BLaER1 (cell line): Measurements from ENCODE around the gene USP5.

ENCODE experiments used
- H3K27ac ChIP-seq: shearing (Covaris generic); formaldehyde crosslinking; 2 replicates; pipeline ENCODE4 v1.8.1; 2022
- H3K27me3 ChIP-seq: shearing (Covaris generic); formaldehyde crosslinking; 2 replicates; pipeline ENCODE4 v1.8.1; 2022
- H3K36me3 ChIP-seq: shearing (Covaris generic); formaldehyde crosslinking; 2 replicates; pipeline ENCODE4 v1.8.1; 2022
- H3K4me1 ChIP-seq: shearing (Covaris generic); formaldehyde crosslinking; 2 replicates; pipeline ENCODE4 v1.8.1; 2022
- H3K4me2 ChIP-seq: shearing (Covaris generic); formaldehyde crosslinking; 2 replicates; pipeline ENCODE4 v1.8.1; 2022
- H3K4me3 ChIP-seq: shearing (Covaris generic); formaldehyde crosslinking; 2 replicates; pipeline ENCODE4 v1.8.1; 2022
- H3K9ac ChIP-seq: shearing (Covaris generic); formaldehyde crosslinking; 2 replicates; pipeline ENCODE4 v1.8.1; 2022
- H3K9me3 ChIP-seq: shearing (Covaris generic); formaldehyde crosslinking; 2 replicates; pipeline ENCODE4 v1.8.1; 2022
- H4K20me1 ChIP-seq: shearing (Covaris generic); formaldehyde crosslinking; 2 replicates; pipeline ENCODE4 v1.8.1; 2022
- Cebpa-rat ChIP-seq: shearing (Covaris generic); IDR thresholded peaks from 2 replicates; pipeline ENCODE4 v1.8.1; 2022

The USP5 gene

GRCh38 chr12:6830999-6831398 lies 21.0 kb upstream of the USP5 start:
- Histone ChIP-seq H3K9me3 (no peaks in the 10 kb centered on the region), H3K9ac (no peak overlapping the region), H4K20me1 (peaks cover 55% of the 10 kb centered on the region), H3K4me3 (no peak overlapping the region), H3K36me3 (no peaks in the 10 kb centered on the region), H3K4me1 (peaks cover 30% of the 10 kb centered on the region), H3K27me3 (peaks cover 90% of the 10 kb centered on the region), H3K4me2 (no peak overlapping the region), H3K27ac (no peak overlapping the region)
- no peak for TF ChIP-seq Cebpa-rat

- no peak overlapping the region for H3K4me3 ChIP-seq
- H3K9me3 ChIP-seq, result no peaks in the 10 kb centered on the region
- no peak overlapping the region for H3K4me2 ChIP-seq
- no peak for TF ChIP-seq Cebpa-rat
- H4K20me1 ChIP-seq, result peaks cover 50% of the 10 kb centered on the region
- no peak overlapping the region for H3K9ac ChIP-seq
- H3K36me3 ChIP-seq, result no peaks in the 10 kb centered on the region
- H3K27me3 ChIP-seq, result peaks cover 85% of the 10 kb centered on the region
- no peak overlapping the region for H3K27ac ChIP-seq
- peaks cover 29% of the 10 kb centered on the region for H3K4me1 ChIP-seq
Measured at GRCh38 chr12:6831450-6831995, 20.4 kb upstream of the USP5 start.

GRCh38 chr12:6832125-6832524 lies 19.8 kb upstream of the USP5 start:
- Histone ChIP-seq H4K20me1 (peaks cover 44% of the 10 kb centered on the region), H3K9me3 (no peaks in the 10 kb centered on the region), H3K36me3 (no peaks in the 10 kb centered on the region), H3K27ac (no peak overlapping the region), H3K4me1 (peaks cover 23% of the 10 kb centered on the region), H3K9ac (no peak overlapping the region), H3K27me3 (peaks cover 83% of the 10 kb centered on the region), H3K4me2 (no peak overlapping the region), H3K4me3 (no peak overlapping the region)
- no peak for TF ChIP-seq Cebpa-rat

GRCh38 chr12:6833189-6833890 lies 18.6 kb upstream of the USP5 start:
- no peak overlapping the region for H3K4me2 ChIP-seq
- H3K27ac ChIP-seq, result no peak overlapping the region
- H3K4me3 ChIP-seq, result no peak overlapping the region
- H3K9me3 ChIP-seq, result no peaks in the 10 kb centered on the region
- H3K4me1 ChIP-seq, result peaks cover 13% of the 10 kb centered on the region
- no peak overlapping the region for H3K9ac ChIP-seq
- no peak for TF ChIP-seq Cebpa-rat
- H3K27me3 ChIP-seq, result peaks cover 75% of the 10 kb centered on the region
- H3K36me3 ChIP-seq, result no peaks in the 10 kb centered on the region
- peaks cover 39% of the 10 kb centered on the region for H4K20me1 ChIP-seq

GRCh38 chr12:6834254-6834653 lies 17.7 kb upstream of the USP5 start:
- Histone ChIP-seq H3K27me3 (peaks cover 66% of the 10 kb centered on the region), H3K4me1 (peaks cover 4% of the 10 kb centered on the region), H3K36me3 (no peaks in the 10 kb centered on the region), H4K20me1 (peaks cover 30% of the 10 kb centered on the region; the same call in 1 of the 2 replicates), H3K4me3 (no peak overlapping the region), H3K9me3 (no peaks in the 10 kb centered on the region), H3K27ac (no peak overlapping the region), H3K4me2 (no peak overlapping the region), H3K9ac (no peak overlapping the region)
- TF ChIP-seq Cebpa-rat, result no peak

GRCh38 chr12:6834873-6835272 lies 17.1 kb upstream of the USP5 start:
- H3K4me3 ChIP-seq, result no peak overlapping the region
- no peaks in the 10 kb centered on the region for H3K9me3 ChIP-seq
- no peak overlapping the region for H3K27ac ChIP-seq
- peaks cover 60% of the 10 kb centered on the region for H3K27me3 ChIP-seq
- H3K36me3 ChIP-seq, result no peaks in the 10 kb centered on the region
- no peak overlapping the region for H3K4me2 ChIP-seq
- H3K4me1 ChIP-seq, result peaks cover 6% of the 10 kb centered on the region
- no peak overlapping the region for H3K9ac ChIP-seq
- no peak for TF ChIP-seq Cebpa-rat
- peaks cover 24% of the 10 kb centered on the region; the same call in 1 of the 2 replicates for H4K20me1 ChIP-seq

- H3K36me3 ChIP-seq, result no peaks in the 10 kb centered on the region
Measured at GRCh38 chr12:6836851-6837250, 15.1 kb upstream of the USP5 start.

GRCh38 chr12:6837370-6838060 lies 14.4 kb upstream of the USP5 start:
- H3K36me3 ChIP-seq, result no peaks in the 10 kb centered on the region
- H3K9me3 ChIP-seq, result no peaks in the 10 kb centered on the region
- no peak overlapping the region for H3K9ac ChIP-seq
- H4K20me1 ChIP-seq, result no peaks in the 10 kb centered on the region
- TF ChIP-seq Cebpa-rat, result no peak
- H3K4me3 ChIP-seq, result no peak overlapping the region
- H3K27me3 ChIP-seq, result peaks cover 33% of the 10 kb centered on the region
- H3K4me1 ChIP-seq, result peaks cover 11% of the 10 kb centered on the region
- H3K4me2 ChIP-seq, result no peak overlapping the region
- no peak overlapping the region for H3K27ac ChIP-seq

More at GRCh38 chr12:6836851-6837250, 15.1 kb upstream of the USP5 start:
- H3K4me1 ChIP-seq, result peaks cover 11% of the 10 kb centered on the region
- no peak for TF ChIP-seq Cebpa-rat
- H3K4me2 ChIP-seq, result no peak overlapping the region
- H3K27ac ChIP-seq, result no peak overlapping the region
- no peak overlapping the region for H3K4me3 ChIP-seq
- peaks cover 5% of the 10 kb centered on the region; the same call in 1 of the 2 replicates for H4K20me1 ChIP-seq
- peaks cover 40% of the 10 kb centered on the region for H3K27me3 ChIP-seq
- H3K9me3 ChIP-seq, result no peaks in the 10 kb centered on the region
- no peak overlapping the region for H3K9ac ChIP-seq

GRCh38 chr12:6838854-6839253 lies 13.1 kb upstream of the USP5 start:
- peaks cover 11% of the 10 kb centered on the region for H3K4me1 ChIP-seq
- no peaks in the 10 kb centered on the region for H4K20me1 ChIP-seq
- H3K36me3 ChIP-seq, result no peaks in the 10 kb centered on the region
- H3K9me3 ChIP-seq, result no peaks in the 10 kb centered on the region
- no peak overlapping the region for H3K4me2 ChIP-seq
- H3K27ac ChIP-seq, result no peak overlapping the region
- no peak overlapping the region for H3K4me3 ChIP-seq
- no peak for TF ChIP-seq Cebpa-rat
- no peak overlapping the region for H3K9ac ChIP-seq
- peaks cover 21% of the 10 kb centered on the region for H3K27me3 ChIP-seq
